ENCODE results near the gene TIAL1. TPM values are rescaled to one million over a fixed set of nuclear protein-coding genes. Genes with fewer than 3 reads are reported as not detected.
"Not testable (repeated sequence)": the region's sequence is repeated elsewhere in the genome, so short reads cannot be mapped to it uniquely, and the experiment has no call there.

Gene TIAL1
- total RNA-seq, 4 donors from 2014 or later: 43.1 to 61.7 (median 51.1) TPM

DNA sequence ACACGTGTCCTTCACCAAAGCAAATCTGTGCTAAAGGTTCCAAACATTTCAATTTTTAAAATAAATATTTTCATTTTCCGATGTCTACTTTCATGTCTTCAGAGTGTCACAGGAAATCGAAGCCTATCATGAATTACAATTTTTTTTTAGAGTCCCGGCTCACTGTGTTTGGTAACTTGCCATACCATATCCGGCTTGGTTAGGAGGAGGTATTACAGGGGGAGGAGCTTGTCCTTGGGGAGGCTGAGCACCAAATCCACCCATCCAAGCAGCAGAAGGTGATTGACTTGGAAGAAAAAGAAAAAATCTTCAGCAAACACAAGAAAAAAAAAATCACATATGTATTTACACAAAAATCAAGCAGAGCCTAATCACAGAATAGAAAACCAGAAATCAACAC, 21.3 kb downstream of the TIAL1 start:
- intact Hi-C loops (cut with DNase I; ENCODE audit: low total_unique reads): no loop called here
- H3K4me3 ChIP-seq (ENCODE audit: low read depth, poor library complexity, severe bottlenecking): no peak overlapping the region
- DNase-seq (ENCODE audit: low spot score in 2 of 2): no peak
- 44 to 45% methylated on average over 5 of the region's 5 CpGs for WGBS, 2 donors
- TF ChIP-seq POLR2A (IDR thresholded peaks at IDR 0.05): no peak
- TF ChIP-seq, protein P1, sequence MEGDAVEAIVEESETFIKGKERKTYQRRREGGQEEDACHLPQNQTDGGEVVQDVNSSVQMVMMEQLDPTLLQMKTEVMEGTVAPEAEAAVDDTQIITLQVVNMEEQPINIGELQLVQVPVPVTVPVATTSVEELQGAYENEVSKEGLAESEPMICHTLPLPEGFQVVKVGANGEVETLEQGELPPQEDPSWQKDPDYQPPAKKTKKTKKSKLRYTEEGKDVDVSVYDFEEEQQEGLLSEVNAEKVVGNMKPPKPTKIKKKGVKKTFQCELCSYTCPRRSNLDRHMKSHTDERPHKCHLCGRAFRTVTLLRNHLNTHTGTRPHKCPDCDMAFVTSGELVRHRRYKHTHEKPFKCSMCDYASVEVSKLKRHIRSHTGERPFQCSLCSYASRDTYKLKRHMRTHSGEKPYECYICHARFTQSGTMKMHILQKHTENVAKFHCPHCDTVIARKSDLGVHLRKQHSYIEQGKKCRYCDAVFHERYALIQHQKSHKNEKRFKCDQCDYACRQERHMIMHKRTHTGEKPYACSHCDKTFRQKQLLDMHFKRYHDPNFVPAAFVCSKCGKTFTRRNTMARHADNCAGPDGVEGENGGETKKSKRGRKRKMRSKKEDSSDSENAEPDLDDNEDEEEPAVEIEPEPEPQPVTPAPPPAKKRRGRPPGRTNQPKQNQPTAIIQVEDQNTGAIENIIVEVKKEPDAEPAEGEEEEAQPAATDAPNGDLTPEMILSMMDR (IDR thresholded peaks at IDR 0.05): no peak

DNA sequence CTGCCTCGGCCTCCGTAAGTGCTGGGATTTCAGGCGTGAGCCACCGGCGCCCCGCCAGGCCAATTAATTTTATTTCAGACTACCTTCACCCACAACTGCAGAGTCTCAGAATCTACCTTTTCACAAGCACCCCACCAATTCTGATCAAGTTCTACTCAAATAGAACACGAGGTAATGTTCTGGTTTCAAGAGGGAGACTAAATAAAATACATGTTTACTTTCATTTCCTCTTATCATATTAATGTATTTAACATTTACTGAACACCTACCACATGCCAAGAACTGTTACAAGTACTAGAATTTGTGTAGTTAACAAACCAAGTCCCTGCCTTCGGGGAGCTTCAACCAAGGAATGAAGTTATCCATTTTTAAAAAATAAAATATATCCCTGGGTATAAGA, 28.8 kb downstream of the TIAL1 start:
- intact Hi-C loops (cut with DNase I; ENCODE audit: low total_unique reads): no loop called here
- DNase-seq (ENCODE audit: low spot score in 2 of 2): no peak
- no peak overlapping the region for H3K4me3 ChIP-seq (ENCODE audit: low read depth, poor library complexity, severe bottlenecking)
- WGBS, 2 donors: 91% methylated on average over 8 of the region's 8 CpGs
- TF ChIP-seq, protein P1 (IDR thresholded peaks at IDR 0.05): no peak
- TF ChIP-seq POLR2A (IDR thresholded peaks at IDR 0.05): no peak

DNA sequence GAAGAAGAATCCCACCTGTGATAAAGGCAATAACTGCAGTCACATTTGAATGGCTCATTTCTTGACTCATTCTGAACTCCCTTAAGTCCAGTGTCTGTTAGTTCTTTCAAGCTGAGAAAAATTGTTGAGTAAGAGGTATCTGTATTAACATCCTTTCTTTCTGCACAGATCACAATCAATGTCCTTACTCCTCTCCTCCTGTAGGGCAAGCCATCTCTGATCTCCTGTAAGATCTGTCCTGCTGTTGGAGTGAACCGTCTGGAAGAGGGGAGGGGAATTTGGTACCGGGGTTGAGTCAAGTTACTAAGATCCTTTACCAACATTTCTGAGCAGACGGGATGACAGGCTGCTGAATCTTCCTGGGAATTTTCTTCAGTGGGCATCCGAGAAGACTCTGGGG, 34.7 kb downstream of the TIAL1 start:
- TF ChIP-seq, protein P1 (IDR thresholded peaks at IDR 0.05): no peak
- TF ChIP-seq POLR2A (IDR thresholded peaks at IDR 0.05): no peak
- intact Hi-C loops (cut with DNase I; ENCODE audit: low total_unique reads): no loop called here
- 91 to 92% methylated on average over 4 of the region's 4 CpGs for WGBS, 2 donors
- no peak for DNase-seq (ENCODE audit: low spot score in 2 of 2)
- H3K4me3 ChIP-seq (ENCODE audit: low read depth, poor library complexity, severe bottlenecking): no peak overlapping the region

DNA sequence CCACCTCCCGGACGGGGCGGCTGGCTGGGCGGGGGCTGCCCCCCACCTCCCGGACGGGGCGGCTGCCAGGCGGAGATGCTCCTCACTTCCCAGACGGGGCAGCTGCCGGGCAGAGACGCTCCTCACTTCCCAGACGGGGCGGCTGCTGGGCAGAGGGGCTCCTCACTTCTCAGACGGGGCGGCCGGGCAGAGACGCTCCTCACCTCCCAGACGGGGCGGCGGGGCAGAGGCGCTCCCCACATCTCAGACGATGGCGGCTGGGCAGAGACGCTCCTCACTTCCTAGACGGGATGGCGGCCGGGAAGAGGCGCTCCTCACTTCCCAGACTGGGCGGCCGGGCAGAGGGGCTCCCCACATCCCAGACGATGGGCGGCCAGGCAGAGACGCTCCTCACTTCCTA, 37.3 kb downstream of the TIAL1 start:
- 95 to 96% methylated on average over 30 to 33 of the region's 33 CpGs for WGBS, 2 donors

DNA sequence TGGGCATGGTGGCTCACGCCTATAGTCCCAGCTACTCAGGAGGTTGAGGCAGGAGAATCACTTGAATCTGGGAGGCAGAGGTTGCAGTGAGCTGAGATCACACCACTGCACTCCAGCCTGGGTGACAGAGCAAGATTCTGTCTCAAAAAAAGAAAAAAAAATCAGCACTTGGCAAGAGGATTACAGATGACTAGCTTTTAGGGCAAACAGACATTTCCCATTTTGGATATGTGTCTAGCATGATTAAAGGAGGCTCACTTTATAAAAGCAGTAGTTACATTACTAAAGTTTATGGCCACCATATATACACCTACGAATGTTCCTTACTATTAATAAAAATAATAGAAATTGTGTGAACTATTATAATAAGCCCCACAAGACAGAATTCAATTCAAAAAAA, 40.7 kb downstream of the TIAL1 start:
- WGBS, 2 donors: 81 to 85% methylated on average over 2 of the region's 2 CpGs
- DNase-seq (ENCODE audit: low spot score in 2 of 2); intact Hi-C loops (cut with DNase I; ENCODE audit: low total_unique reads): not testable (repeated sequence)

More for the DNA sequence above, 37.3 kb downstream of the TIAL1 start:
- intact Hi-C loops (cut with DNase I; ENCODE audit: low total_unique reads); DNase-seq (ENCODE audit: low spot score in 2 of 2); H3K4me3 ChIP-seq (ENCODE audit: low read depth, poor library complexity, severe bottlenecking): not testable (repeated sequence)

DNA sequence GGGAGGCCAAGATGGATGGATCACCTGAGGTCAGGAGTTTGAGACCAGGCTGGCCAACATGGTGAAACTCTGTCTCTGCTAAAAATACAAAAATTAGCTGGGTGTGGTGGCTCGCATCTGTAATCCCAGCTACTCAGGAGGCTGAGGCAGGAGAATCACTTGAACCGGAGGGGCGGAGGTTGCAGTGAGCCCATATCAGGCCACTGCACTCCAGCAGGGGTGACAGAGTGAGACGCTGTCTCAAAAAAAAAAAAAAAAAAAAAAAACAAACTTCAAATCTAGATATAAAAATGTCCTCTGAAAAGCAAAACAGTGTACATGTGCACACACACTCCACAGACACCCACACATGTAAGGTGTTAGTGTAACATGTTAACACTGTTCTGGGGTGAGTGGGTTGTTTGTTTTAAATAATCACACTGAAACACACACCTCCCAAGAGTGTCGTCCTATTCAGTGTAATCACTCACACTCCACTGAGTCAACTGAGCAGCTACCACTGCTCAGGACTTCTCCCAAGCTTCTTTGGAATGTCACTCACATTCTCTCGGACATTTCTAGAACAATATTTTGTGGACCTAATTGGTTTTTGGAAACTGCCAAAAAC, 41.5 kb downstream of the TIAL1 start:
- WGBS, 2 donors: 78 to 82% methylated on average over 6 of the region's 6 CpGs
- intact Hi-C loops (cut with DNase I; ENCODE audit: low total_unique reads): no loop called here
- TF ChIP-seq, protein P1 (IDR thresholded peaks at IDR 0.05): no peak
- no peak for TF ChIP-seq POLR2A (IDR thresholded peaks at IDR 0.05)
- no peak overlapping the region for H3K4me3 ChIP-seq (ENCODE audit: low read depth, poor library complexity, severe bottlenecking)
- no peak for DNase-seq (ENCODE audit: low spot score in 2 of 2)

More for the DNA sequence above, 40.7 kb downstream of the TIAL1 start:
- H3K4me3 ChIP-seq (ENCODE audit: low read depth, poor library complexity, severe bottlenecking): not testable (repeated sequence)

DNA sequence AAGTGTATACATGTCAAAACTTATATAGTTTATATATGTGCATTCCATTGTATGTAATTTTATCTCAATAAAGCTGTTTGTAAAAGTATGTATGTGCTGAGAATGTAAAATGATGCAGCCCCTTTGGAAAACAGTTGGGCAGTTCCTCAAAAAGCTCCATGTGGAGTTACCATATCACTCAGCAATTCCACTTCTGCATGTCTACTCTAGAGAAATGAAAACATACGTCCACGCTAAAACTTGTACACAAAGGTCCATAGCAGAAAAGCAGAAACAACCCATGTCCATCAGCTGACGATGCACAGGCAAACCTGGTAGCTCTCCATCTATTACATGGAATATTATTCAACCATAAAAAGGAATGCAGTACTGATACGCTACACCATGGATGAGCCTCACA, 45.9 kb downstream of the TIAL1 start:
- H3K4me3 ChIP-seq (ENCODE audit: low read depth, poor library complexity, severe bottlenecking): no peak overlapping the region
- no peak for DNase-seq (ENCODE audit: low spot score in 2 of 2)
- intact Hi-C loops (cut with DNase I; ENCODE audit: low total_unique reads): no loop called here
- 84 to 90% methylated on average over 4 of the region's 4 CpGs for WGBS, 2 donors
- no peak for TF ChIP-seq POLR2A (IDR thresholded peaks at IDR 0.05)
- TF ChIP-seq, protein P1 (IDR thresholded peaks at IDR 0.05): no peak
